RKO (cell line): ENCODE measurements around the gene OCRL.

Experiments
- DNase-seq: peaks from one replicate; pipeline ENCODE4 v3.0.0-alpha.2; 2016; ENCODE audit warnings: low spot score

Gene OCRL

DNA sequence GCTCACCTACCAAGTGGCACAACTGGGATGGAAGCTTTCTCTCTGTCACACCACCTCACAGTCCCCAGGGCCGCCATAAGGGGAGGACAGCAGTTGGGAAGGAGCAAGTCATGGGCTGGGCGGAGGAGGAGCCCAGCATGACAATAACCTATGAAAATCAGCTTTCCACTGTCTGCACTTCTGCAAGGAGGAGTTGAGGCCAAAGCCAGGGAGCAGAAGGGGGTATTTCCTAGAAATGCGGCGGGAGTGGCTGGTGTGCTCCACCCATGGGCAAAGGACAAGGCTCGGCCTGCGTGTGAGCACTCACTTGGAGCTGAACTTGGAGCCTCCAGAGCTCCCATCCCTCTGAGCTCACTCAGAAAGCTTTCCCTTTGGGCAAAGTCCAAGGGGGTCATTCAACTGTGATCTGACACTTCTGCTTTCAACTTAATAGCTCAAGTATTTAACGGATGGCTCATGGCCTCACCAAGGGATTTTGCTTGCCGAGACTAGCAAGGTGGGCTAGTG is 96.2 kb downstream of the OCRL start:
- DNase-seq, result no peak

DNA sequence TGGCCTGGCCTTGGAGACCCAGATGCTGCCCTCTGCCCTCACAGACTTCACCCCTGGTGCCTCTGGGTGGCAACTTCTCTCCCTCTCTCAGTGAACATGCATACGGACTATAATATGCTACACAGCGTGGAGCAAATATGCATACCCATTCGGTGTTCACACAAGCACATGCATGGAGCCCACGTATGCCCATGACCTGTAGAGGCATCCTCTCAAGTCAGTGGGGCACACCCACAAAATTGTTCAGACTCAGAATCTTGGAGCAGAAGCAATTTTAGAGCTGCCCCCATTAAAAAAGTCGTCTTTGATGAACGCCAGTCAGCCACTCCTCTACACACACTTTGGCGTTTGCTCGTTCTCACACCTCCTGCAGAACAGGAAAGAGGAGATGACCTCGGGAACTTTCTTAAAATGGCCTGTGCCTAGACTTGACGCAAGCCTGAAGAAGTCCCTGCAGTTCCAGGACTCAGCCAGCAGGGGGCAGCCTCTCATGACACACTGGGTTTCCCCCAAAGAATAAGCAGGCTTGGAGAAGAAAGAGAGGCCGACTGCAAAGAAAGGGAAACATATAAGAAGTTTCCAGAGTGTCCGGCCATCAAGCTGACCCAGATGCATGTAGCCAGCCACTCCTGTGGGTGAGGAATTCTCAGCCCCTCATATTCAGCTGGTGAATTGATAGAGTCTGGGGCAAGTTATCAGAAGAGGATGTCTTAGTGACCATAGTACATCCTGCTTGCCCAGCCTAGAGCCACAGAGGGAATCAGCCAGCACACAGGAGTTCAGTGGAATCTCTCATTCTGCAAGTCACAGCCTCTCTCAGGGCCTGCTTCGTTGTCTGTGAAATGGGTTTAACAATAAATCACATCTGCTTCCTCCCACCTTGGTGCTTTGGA is 97.4 kb downstream of the OCRL start:
- peak; percentile 52 for DNase-seq

DNA sequence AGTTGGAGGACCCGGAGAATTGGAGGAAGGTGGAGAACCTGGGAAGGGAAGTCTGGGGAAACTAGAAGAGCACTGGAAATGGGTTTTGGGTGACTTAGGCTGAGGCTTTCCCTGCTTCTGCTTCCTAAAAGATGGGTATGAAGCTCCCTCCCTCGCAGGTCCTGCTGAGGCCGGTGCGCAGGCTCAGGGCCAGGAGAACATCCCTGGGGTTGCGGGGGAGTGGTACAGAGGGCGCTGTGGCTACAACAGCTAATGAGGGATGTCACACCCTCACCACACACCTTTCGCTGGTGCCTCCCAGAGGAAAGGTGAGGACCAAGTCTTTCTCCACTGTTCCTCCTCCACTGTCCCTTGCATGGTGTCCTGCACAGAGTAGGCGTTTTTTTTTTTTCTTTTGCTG is 98.9 kb downstream of the OCRL start:
- no peak for DNase-seq

DNA sequence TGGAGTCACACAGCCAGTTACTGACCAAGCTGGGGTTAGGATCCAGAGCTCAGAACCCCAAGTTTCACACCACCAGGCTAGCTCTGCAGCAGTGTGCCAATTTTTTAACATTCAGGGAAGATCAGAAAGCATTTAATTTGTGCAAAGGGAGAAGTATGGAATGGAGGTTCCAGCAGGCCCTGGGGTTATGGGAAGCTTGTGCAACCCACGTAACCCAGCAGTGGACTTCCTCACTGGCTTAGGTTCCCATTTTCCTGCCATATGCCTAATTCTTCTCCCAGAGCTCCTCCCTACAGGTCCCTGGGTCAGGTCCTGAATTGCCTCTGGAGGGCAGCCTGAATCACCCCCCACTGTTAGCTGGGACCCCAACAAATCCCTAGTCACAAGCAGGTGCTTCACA is 100.7 kb downstream of the OCRL start:
- DNase-seq, result no peak

DNA sequence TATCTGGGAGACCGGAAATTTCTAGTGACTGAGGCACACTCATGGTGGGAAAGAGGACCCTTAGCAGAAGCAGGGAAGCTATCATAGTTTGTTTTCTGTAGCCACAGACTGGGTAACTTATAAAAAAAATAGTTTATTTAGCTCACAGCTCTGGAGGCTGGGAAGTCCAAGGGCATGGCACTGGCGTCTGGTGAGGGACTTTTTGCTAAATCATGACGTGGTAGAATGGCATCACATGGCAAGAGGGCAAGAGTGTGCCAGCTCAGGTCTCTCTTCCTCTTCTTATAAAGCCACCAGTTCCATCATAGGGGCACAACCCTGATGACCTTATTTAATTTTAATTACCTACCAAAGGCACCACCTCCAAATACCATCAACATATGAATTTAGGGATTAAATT is 101.4 kb downstream of the OCRL start:
- DNase-seq, result no peak

DNA sequence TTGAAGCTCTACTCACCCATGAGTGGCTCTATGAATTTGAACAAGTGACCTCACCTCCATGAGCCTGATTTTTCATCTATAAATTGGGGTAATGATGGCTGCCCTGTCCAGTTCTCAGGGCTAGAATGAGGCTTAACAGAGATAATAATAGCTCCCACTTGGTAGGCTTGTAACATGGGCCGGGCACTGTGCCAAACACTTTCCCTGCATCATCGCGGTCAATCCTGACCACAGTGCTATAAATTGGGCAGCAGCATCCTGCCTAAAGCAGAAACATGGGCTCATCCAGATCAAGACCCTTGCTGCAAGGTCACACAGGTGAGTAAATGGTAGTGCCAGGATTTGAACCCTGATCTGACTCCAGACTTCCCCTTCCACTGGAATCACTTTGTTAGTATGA is 101.9 kb downstream of the OCRL start:
- no peak for DNase-seq
